A549 treated with CORT108297 at 1 μM for 4 hours (cell line): ENCODE data around the gene PRDX6. TPM values are rescaled to one million over a fixed set of nuclear protein-coding genes. Genes with fewer than 3 reads are reported as not detected.

Source experiments
- total RNA-seq: library from RNA; stranded (reverse); fragments of 200-300 nt; extraction: Qiagen RNA extraction; gene quantifications from 5 replicates; pipeline ENCODE4 v1.2.3, GENCODE V29; 2022

Gene PRDX6, protein sequence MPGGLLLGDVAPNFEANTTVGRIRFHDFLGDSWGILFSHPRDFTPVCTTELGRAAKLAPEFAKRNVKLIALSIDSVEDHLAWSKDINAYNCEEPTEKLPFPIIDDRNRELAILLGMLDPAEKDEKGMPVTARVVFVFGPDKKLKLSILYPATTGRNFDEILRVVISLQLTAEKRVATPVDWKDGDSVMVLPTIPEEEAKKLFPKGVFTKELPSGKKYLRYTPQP
- 289 to 324 TPM (median 297 TPM) in 5 replicates for total RNA-seq

DNA sequence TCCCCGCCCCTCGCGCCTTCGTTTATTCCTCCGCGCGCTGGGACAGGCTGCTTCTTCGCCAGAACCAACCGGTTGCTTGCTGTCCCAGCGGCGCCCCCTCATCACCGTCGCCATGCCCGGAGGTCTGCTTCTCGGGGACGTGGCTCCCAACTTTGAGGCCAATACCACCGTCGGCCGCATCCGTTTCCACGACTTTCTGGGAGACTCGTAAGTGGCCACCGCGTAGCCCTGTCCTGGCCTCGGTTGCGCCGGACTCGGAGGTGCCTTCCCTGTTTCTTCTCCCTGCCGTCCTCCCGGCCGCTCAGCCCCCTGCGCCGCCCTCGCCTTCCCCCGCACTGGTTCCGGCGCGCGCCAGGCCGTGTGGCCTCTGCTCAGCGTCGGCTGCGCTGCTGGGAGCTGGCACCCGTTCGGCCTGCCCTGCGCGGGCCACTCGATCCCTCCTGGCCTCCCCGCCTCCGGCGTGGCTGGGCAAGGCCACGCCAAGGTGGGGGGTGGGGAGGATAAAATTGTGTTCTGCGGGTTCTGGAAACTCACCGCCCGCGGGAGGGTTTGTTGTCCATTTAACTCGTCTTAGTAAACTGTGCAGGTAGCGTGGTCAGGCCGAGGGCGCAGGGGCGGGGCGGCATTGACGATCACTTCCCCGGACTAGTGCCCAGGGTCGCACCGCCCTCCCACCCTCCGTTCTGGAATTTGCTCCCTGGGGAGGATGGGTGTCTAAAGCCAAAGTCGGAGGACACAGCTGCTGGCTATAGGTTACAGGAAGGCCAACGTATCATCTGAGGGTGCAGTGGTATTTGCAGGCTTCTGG, at the start of gene PRDX6:
PRDX6 (plus strand) TSS at position 50 of the 808 bp plus-strand sequence; CDS start at position 113, 63 bp downstream.

Other genes starting within 250 kb of the PRDX6 start
- gene SLC9C2, start 125.7 kb downstream of the PRDX6 start, total RNA-seq = not detected in 5 replicates
- not detected in 5 replicates for gene TEX50, start 158.0 kb downstream of the PRDX6 start, total RNA-seq
- gene ANKRD45, start 192.5 kb downstream of the PRDX6 start, total RNA-seq = 0.09 to 0.26 TPM (median 0.21 TPM) in 5 replicates
- 9.9 to 14.7 TPM (median 12.6 TPM) in 5 replicates for gene KLHL20, start 237.6 kb downstream of the PRDX6 start, total RNA-seq